GM12864 (cell line): Measurements from ENCODE around the gene SHB.

Source experiments
- DNase-seq: peaks from one replicate; pipeline ENCODE4 v3.0.0-alpha.2; 2011; ENCODE audit warnings: low read depth
- H3K4me3 ChIP-seq: 2 replicates; pipeline ENCODE4 v1.5.1; 2011; ENCODE audit warnings: mild to moderate bottlenecking, low read depth, low read length, control low read depth
- TF ChIP-seq, protein P1 (sequence below): IDR thresholded peaks from 2 replicates; pipeline ENCODE4 v1.5.1; 2011; ENCODE audit warnings: low read depth, mild to moderate bottlenecking, moderate library complexity, low read length, control low read depth, inconsistent platforms; ENCODE audit errors: missing control alignments

Gene SHB

DNA sequence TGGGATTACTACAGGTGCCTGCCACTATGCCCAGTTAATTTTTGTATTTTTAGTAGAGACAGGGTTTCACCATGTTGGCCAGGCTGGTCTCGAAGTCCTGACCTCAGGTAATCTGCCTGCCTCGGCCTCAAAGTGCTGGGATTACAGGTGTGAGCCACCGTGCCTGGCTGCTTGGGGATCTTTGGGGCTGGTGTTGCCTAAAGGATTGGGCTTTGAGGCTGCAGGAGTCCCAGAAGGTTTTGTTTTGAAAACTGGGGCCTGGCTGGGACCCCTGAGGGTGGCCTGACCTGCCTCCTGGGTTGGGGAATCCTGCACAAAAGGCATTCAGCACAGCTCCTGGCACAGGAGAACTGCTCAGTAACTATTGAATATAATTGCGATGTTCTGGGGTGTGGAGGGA, 25.1 kb upstream of the SHB start:
- DNase-seq: no peak
- TF ChIP-seq, protein P1, sequence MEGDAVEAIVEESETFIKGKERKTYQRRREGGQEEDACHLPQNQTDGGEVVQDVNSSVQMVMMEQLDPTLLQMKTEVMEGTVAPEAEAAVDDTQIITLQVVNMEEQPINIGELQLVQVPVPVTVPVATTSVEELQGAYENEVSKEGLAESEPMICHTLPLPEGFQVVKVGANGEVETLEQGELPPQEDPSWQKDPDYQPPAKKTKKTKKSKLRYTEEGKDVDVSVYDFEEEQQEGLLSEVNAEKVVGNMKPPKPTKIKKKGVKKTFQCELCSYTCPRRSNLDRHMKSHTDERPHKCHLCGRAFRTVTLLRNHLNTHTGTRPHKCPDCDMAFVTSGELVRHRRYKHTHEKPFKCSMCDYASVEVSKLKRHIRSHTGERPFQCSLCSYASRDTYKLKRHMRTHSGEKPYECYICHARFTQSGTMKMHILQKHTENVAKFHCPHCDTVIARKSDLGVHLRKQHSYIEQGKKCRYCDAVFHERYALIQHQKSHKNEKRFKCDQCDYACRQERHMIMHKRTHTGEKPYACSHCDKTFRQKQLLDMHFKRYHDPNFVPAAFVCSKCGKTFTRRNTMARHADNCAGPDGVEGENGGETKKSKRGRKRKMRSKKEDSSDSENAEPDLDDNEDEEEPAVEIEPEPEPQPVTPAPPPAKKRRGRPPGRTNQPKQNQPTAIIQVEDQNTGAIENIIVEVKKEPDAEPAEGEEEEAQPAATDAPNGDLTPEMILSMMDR: no peak
- no peak overlapping the region for H3K4me3 ChIP-seq

DNA sequence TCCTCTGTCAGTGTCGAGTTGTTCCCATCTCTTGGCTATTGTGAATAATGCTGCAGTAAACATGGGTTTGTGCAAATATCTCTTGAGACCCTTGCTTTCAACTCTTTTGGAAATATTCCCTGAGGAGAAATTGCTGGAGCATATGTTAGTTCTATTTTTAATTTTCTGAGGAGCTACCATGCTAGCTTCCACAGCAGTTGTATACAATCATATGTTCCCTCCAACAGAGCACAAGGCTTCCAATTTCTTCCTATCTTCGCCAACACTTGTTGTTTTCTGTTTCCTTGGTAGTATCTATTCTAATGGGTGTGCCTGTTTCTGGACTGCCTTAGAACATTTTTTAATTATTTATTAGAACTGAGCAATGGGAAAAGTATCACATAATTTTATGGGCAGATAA, 23.6 kb upstream of the SHB start:
- TF ChIP-seq, protein P1: no peak
- no peak for DNase-seq
- H3K4me3 ChIP-seq: no peak overlapping the region

DNA sequence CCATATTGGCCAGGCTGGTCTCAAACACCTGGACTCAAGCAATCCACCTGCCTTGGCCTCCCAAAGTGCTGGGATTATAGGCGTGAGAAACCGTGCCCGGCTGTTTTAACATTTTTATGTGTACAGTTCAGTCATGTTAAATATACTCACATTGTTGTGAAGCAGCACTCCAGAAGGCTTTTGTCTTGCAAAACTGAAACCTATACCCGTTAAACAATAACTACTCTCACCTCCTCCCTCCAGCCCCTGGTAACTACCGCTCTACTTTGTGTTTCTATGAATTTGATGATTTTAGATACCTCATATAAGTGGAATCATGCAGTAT, 23.1 kb upstream of the SHB start:
- DNase-seq: no peak
- TF ChIP-seq, protein P1: no peak
- no peak overlapping the region for H3K4me3 ChIP-seq

- no peak overlapping the region for H3K4me3 ChIP-seq
- DNase-seq: no peak
- TF ChIP-seq, protein P1: no peak
Measured at GRCh38 chr9:38091310-38092199, 22.5 kb upstream of the SHB start.

- TF ChIP-seq, protein P1: no peak
- no peak overlapping the region for H3K4me3 ChIP-seq
- DNase-seq: no peak
Measured at GRCh38 chr9:38090170-38090569, 21.1 kb upstream of the SHB start.

GRCh38 chr9:38089387-38090165, 20.5 kb upstream of the SHB start:
- TF ChIP-seq, protein P1: no peak
- H3K4me3 ChIP-seq: no peak overlapping the region
- no peak for DNase-seq
